Measurements from ENCODE around the gene DHRS12. TPM values are rescaled to one million over a fixed set of nuclear protein-coding genes. Genes with fewer than 3 reads are reported as not detected.

DHRS12 gene
- total RNA-seq, 1 donor from 2014 or later, result 10.3 TPM

DNA sequence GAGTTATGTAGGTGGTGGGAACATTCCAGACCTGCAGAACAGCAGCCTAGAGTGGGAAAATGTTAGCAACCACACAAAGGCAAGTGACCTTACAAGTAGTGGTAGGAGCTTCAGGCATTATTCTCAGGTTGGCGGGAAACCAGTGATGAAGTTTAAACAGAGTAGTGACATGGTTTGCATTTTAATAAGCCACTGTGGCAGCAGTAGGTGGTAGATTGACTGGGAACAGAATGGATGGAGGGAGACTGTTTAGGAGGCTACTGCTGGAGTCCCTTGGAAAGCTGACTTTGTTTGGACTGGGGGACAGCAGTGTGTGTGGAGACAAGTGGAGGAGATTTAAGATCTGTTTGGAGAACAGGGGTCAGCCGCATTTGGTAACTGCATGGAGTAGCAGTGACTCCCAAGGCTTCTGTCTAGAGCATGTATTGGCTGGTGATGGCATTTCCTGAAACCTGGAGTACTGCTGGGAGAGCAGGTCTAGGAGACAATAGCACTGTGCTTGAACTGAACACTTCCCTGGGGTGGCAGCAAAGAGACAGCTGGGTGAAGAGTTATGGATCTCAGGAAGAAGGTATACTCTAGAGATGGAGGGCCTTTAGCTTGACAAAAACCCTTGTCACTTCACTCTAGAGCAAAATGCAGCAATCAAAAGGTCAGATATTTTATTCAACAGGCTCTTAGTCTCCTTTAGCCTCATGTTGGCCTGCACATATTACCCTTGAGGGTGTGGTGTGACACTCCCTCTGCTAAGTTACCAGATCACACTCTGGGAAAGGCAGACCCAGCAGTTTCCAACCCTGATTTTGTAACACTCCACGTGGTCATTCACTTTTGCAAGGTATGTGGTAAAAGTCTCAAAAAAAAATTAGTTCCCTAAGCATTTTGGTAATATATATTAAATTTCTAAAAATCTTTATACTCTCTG is 70.3 kb downstream of the DHRS12 start:
- Histone ChIP-seq H3K27ac (replicated peaks) (no peak overlapping the region), H3K4me1 (peaks cover 22% of the 10 kb centered on the region), H3K27me3 (ENCODE audit: low read depth) (no peaks in the 10 kb centered on the region), H3K9me3 (replicated peaks) (no peaks in the 10 kb centered on the region), H3K36me3 (no peaks in the 10 kb centered on the region), H3K4me3 (no peak overlapping the region)
- DNase-seq, result no peak
- intact Hi-C loops (cut with micrococcal nuclease), result no loop called here
- TF ChIP-seq, protein P1, sequence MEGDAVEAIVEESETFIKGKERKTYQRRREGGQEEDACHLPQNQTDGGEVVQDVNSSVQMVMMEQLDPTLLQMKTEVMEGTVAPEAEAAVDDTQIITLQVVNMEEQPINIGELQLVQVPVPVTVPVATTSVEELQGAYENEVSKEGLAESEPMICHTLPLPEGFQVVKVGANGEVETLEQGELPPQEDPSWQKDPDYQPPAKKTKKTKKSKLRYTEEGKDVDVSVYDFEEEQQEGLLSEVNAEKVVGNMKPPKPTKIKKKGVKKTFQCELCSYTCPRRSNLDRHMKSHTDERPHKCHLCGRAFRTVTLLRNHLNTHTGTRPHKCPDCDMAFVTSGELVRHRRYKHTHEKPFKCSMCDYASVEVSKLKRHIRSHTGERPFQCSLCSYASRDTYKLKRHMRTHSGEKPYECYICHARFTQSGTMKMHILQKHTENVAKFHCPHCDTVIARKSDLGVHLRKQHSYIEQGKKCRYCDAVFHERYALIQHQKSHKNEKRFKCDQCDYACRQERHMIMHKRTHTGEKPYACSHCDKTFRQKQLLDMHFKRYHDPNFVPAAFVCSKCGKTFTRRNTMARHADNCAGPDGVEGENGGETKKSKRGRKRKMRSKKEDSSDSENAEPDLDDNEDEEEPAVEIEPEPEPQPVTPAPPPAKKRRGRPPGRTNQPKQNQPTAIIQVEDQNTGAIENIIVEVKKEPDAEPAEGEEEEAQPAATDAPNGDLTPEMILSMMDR (IDR thresholded peaks at IDR 0.05; ENCODE audit: borderline replicate concordance), result no peak

DNA sequence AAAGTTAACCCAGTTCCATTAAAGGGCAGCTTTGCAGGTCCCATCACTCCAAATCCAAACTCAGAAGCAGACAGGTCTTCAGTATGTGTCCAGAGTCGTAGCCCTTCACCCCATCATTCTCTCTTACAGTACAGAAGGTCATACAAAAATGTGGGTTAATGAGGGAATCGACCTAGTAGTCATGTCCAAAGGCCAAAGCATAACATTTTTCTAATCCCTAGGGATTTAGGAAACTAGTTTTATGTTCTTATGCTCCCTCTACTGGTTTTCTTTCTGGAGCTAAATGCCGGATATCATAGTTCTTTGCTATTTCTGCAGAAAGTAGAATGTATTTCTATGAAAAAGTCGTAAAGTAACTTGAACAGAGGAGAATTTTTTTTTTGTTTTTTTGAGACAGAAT is 72.2 kb downstream of the DHRS12 start:
- intact Hi-C loops (cut with micrococcal nuclease), result no loop called here

DNA sequence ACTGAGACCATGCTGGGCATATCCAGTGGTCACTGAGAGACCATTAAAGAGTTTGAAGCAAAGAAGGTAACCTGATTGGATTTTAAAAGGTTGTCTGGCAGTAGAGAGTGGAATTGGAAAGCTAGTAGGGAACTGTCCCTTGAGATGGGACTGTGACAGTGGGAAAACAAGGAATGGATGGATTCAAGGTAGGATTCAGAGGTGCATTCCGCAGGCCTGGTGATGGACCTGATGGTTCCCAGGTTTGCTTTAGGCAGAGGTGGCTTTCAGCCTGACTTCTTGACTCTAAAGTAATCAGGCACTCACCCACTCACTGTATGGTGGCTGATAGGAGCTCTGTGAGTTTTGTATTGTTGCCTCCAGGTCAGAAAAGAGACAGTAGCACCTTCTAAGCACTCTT is 73.0 kb downstream of the DHRS12 start:
- Histone ChIP-seq H3K36me3 (no peaks in the 10 kb centered on the region), H3K4me3 (no peak overlapping the region), H3K27ac (replicated peaks) (peak overlapping the region; percentile 77), H3K4me1 (peaks cover 42% of the 10 kb centered on the region), H3K9me3 (replicated peaks) (no peaks in the 10 kb centered on the region), H3K27me3 (ENCODE audit: low read depth) (no peaks in the 10 kb centered on the region)
- DNase-seq, result no peak
- TF ChIP-seq, protein P1 (IDR thresholded peaks at IDR 0.05; ENCODE audit: borderline replicate concordance), result no peak
- intact Hi-C loops (cut with micrococcal nuclease), result no loop called here

More for the DNA sequence above, 72.2 kb downstream of the DHRS12 start:
- H3K4me3 ChIP-seq, result no peak overlapping the region
- DNase-seq, result no peak
- peaks cover 34% of the 10 kb centered on the region for H3K4me1 ChIP-seq
- peak overlapping the region; percentile 77 for H3K27ac ChIP-seq (replicated peaks)
- H3K36me3 ChIP-seq, result no peaks in the 10 kb centered on the region
- H3K27me3 ChIP-seq (ENCODE audit: low read depth), result no peaks in the 10 kb centered on the region
- no peaks in the 10 kb centered on the region for H3K9me3 ChIP-seq (replicated peaks)
- TF ChIP-seq, protein P1 (IDR thresholded peaks at IDR 0.05; ENCODE audit: borderline replicate concordance), result peak; percentile 62

DNA sequence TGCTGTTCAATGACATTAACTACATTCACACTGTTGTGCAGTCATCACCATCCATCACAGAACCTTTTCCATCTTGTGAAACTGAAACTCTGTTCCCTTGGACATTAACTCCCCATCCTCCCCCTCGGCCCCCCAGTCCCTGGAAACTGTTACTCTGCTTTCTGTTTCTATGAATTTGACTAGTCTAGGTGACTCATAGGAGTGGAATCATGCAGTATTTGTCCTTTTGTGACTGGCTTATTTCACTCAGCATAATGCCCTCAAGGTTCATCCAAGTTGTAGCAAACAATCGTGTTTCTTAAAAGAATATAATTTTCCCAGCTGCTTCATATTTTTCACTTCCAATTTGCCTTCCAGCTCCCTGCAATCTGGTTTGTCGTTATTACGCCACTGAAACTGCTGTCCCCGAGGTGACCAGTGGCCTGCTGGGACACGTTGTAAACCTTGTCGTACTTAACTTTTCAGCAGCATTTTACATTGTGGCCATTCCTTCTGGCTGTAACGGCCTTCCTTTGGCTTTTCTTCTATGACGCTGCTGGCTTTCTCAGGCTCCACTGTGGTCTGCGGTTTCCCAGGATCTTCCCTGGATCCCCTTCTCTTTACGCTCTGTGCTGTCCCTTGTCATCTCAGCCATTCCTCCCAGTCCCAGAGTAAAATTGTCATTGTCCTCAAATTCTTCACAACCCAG is 74.0 kb downstream of the DHRS12 start:
- H3K9me3 ChIP-seq (replicated peaks), result no peaks in the 10 kb centered on the region
- TF ChIP-seq, protein P1 (IDR thresholded peaks at IDR 0.05; ENCODE audit: borderline replicate concordance), result no peak
- H3K36me3 ChIP-seq, result no peaks in the 10 kb centered on the region
- H3K27me3 ChIP-seq (ENCODE audit: low read depth), result no peaks in the 10 kb centered on the region
- DNase-seq, result no peak
- intact Hi-C loops (cut with micrococcal nuclease), result loop anchor here (10.0 kb wide), 1 partner anchor 275 kb away; the partner anchor contains the start of gene INTS6
- peak overlapping the region; percentile 9 for H3K4me3 ChIP-seq
- H3K4me1 ChIP-seq, result peaks cover 42% of the 10 kb centered on the region
- peak overlapping the region; percentile 77 for H3K27ac ChIP-seq (replicated peaks)

DNA sequence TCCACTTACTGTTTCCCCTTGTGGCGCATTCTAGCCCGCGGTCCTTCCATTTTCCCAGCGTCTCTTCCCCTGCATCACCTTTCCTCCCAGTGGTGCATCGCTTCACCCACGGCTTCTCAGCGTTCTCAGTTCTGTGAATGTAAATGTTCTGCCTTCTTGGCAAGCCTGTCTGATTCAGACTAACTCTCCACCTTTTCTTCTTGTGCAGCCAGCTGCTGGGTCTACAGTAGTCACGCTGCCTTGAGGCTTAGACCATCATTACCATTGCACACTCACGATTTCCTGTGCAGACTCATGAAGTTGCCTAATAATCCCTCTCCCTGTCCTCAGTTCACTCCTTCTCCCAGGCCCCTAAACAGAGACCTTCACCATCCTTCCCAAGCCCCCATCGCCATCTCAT is 75.0 kb downstream of the DHRS12 start:
- no peaks in the 10 kb centered on the region for H3K36me3 ChIP-seq
- peak overlapping the region; percentile 77 for H3K27ac ChIP-seq (replicated peaks)
- no peaks in the 10 kb centered on the region for H3K27me3 ChIP-seq (ENCODE audit: low read depth)
- no peak overlapping the region for H3K4me3 ChIP-seq
- no peaks in the 10 kb centered on the region for H3K9me3 ChIP-seq (replicated peaks)
- peaks cover 45% of the 10 kb centered on the region for H3K4me1 ChIP-seq
- intact Hi-C loops (cut with micrococcal nuclease), result loop anchor here (10.0 kb wide), 1 partner anchor 274 kb away; the partner anchor contains the start of gene INTS6
- TF ChIP-seq, protein P1 (IDR thresholded peaks at IDR 0.05; ENCODE audit: borderline replicate concordance), result no peak
- DNase-seq, result no peak
